NCI-H2196 treated with DMSO at 0.1 percent for 48 hours (cell line): ENCODE measurements around the gene TXNDC5.

ENCODE experiments used
- DNase-seq: peaks from one replicate; lab custom pipeline; 2025; ENCODE audit not compliant: unreplicated experiment; lab: John Stamatoyannopoulos, UW

The TXNDC5 gene

GRCh38 chr6:7910654-7911344 lies at the start of gene TXNDC5:
Gene TXNDC5, minus strand, starts transcription at chr6:7910788. Its CDS starts 12 bp downstream, at chr6:7910776.
- peak; percentile 36 for DNase-seq

- DNase-seq, result no peak
These were observed 49.6 kb upstream of the TXNDC5 start for GRCh38 chr6:7960141-7960540.

- no peak for DNase-seq
These were observed 48.9 kb upstream of the TXNDC5 start for GRCh38 chr6:7959453-7959852.

GRCh38 chr6:7958464-7958863 lies 47.9 kb upstream of the TXNDC5 start:
- no peak for DNase-seq

- DNase-seq, result no peak
These were observed 45.7 kb upstream of the TXNDC5 start for GRCh38 chr6:7956257-7956656.

GRCh38 chr6:7954477-7955200 lies 44.1 kb upstream of the TXNDC5 start:
- no peak for DNase-seq

- no peak for DNase-seq
These were observed 43.2 kb upstream of the TXNDC5 start for GRCh38 chr6:7953753-7954152.

GRCh38 chr6:7939864-7940228 lies 29.3 kb upstream of the TXNDC5 start:
- no peak for DNase-seq

GRCh38 chr6:7939184-7939863 lies 28.7 kb upstream of the TXNDC5 start:
- DNase-seq, result no peak

- DNase-seq, result no peak
These were observed 28.1 kb upstream of the TXNDC5 start for GRCh38 chr6:7938562-7939183.

- no peak for DNase-seq
These were observed 23.2 kb upstream of the TXNDC5 start for GRCh38 chr6:7933794-7934193.

GRCh38 chr6:7932625-7933024 lies 22.0 kb upstream of the TXNDC5 start:
- DNase-seq, result no peak

- no peak for DNase-seq
These were observed 14.3 kb upstream of the TXNDC5 start for GRCh38 chr6:7924867-7925266.

GRCh38 chr6:7922596-7922995 lies 12.0 kb upstream of the TXNDC5 start:
- DNase-seq, result no peak

- DNase-seq, result no peak
These were observed 11.1 kb upstream of the TXNDC5 start for GRCh38 chr6:7921632-7922092.

GRCh38 chr6:7921046-7921445 lies 10.5 kb upstream of the TXNDC5 start:
- DNase-seq, result no peak

GRCh38 chr6:7920425-7920824 lies 9.8 kb upstream of the TXNDC5 start:
- DNase-seq, result no peak

GRCh38 chr6:7919871-7920270 lies 9.3 kb upstream of the TXNDC5 start:
- no peak for DNase-seq

GRCh38 chr6:7918403-7918802 lies 7.8 kb upstream of the TXNDC5 start:
- DNase-seq, result no peak

- DNase-seq, result no peak
These were observed 7.1 kb upstream of the TXNDC5 start for GRCh38 chr6:7917729-7918128.

GRCh38 chr6:7916959-7917358 lies 6.4 kb upstream of the TXNDC5 start:
- no peak for DNase-seq
